K562 (cell line): ENCODE measurements around the gene ESR2. TPM values are rescaled to one million over a fixed set of nuclear protein-coding genes. Genes with fewer than 3 reads are reported as not detected.

Experiments used
- AFF4 ChIP-seq: sonication (generic); formaldehyde crosslinking; IDR thresholded peaks from 2 replicates; pipeline ENCODE4 v1.8.0; 2023; ENCODE audit warnings: mild to moderate bottlenecking, missing genetic modification reagents
- DACH1 ChIP-seq: fragments of 450-650 bp; IDR thresholded peaks from 2 replicates; pipeline ENCODE4 v1.6.1; 2018; ENCODE audit not compliant: partially characterized antibody
- HLTF ChIP-seq: fragments of 450-650 bp; IDR thresholded peaks from 2 replicates; pipeline ENCODE4 v1.6.1; 2016
- PTRF ChIP-seq: fragments of 450-650 bp; IDR thresholded peaks from 2 replicates; pipeline ENCODE4 v1.6.1; 2016; ENCODE audit warnings: mild to moderate bottlenecking, missing genetic modification characterization, missing compliant biosample characterization
- SRSF3 ChIP-seq: fragments of 200-400 bp; formaldehyde crosslinking; IDR thresholded peaks from 2 replicates; pipeline ENCODE4 v1.6.1; 2016; ENCODE audit warnings: mild to moderate bottlenecking, low read length, moderate library complexity; ENCODE audit not compliant: insufficient read depth
- ZHX1 ChIP-seq: fragments of 150-350 bp; conservative IDR thresholded peaks from 2 replicates; pipeline ENCODE4 v1.6.1; 2014; ENCODE audit warnings: low read length
- polyA plus RNA-seq, 8 experiments: library from polyadenylated mRNA; depleted of rRNA in 4 of 8; stranded (reverse) in 5 of 8; unstranded in 3 of 8; fragments of >200 nt; fragmentation: Nextera tagmentation in 2 of 8; fragmentation: Illumina TruSeq in 1 of 8; extraction: Ambion mirVana in 2 of 8; extraction: Trizol in 1 of 8; gene quantifications; 2 replicates each; pipeline versions ENCODE4 v1.2.1 to v1.2.3, GENCODE V29; 2011 to 2014; ENCODE audit warnings: inconsistent platforms in 1 of 8, missing spikeins in 1 of 8
- total RNA-seq, 7 experiments: library from RNA; depleted of rRNA in 6 of 7; stranded (reverse); fragments of >200 nt in 6 of 7; fragmentation: Illumina TruSeq in 2 of 7; extraction: Trizol in 2 of 7; gene quantifications; 2 replicates each; pipeline versions ENCODE4 v1.2.1 to v1.2.3, GENCODE V29; 2011 to 2021; ENCODE audit warnings: low replicate concordance in 1 of 7
- TF ChIP-seq, protein P1 (sequence below): fragments of 200-800 bp; sonication (Bioruptor generic); IDR thresholded peaks from 2 replicates; pipeline ENCODE4 v1.6.1; 2016; ENCODE audit warnings: missing genetic modification characterization, missing compliant biosample characterization
- TF ChIP-seq, protein P2 (sequence below): IDR thresholded peaks from 2 replicates; pipeline ENCODE4 v1.6.1; 2016; ENCODE audit warnings: missing genetic modification characterization, missing compliant biosample characterization
- TF ChIP-seq, protein P3 (sequence below): fragments of 250-450 bp; sonication (Bioruptor Pico); IDR thresholded peaks from 2 replicates; pipeline ENCODE4 v1.8.0; 2021; ENCODE audit warnings: borderline replicate concordance, mild to moderate bottlenecking, moderate library complexity; ENCODE audit not compliant: poor library complexity, severe bottlenecking

ESR2 gene
- total and polyA plus RNA-seq, 9 of the 15 experiments (the other 6 are each of a cell fraction or from before 2014, with no cell fraction given) = 0.07 to 3.8 (median 2.0) TPM

DNA sequence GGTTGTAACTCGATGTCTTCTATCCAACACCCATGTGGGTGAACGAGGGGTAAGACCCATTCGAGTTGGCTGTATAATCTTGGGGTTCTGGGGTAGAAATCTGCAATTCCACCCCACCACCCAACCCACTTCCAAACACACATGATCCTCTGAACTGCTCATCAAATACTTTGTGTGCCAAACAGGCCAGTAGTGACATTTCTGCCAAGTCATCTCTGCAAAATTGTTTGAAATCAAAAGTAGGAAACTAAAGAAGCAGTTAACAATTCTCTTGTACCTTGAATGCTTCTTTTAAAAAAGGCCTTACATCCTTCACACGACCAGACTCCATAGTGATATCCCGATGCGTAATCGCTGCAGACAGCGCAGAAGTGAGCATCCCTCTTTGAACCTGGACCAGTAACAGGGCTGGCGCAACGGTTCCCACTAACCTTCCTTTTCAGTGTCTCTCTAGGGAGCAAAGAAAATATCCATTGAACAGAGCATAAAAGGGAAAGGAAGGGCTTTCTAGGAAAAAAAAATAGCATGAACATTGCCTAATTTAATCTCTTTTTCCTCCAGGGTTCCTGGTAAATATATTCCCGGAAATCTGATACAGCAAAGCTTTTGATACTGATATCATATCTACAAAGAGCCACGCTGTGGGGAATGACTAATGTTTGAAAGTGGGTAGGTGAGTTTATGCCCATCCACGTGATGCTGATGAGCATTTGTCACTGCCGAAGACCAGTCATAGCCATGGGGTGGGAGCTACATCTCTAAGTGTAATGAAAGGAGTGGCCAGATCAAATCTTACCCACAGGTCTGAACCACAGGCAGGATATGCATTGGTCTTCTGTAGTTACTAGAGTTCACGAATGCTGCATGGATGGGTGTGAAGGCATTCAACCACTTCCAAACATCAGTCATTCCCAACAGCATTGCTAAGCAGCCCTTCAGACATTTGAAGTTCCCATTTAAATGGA, 14.2 kb downstream of the ESR2 start (continued):
- TF ChIP-seq, protein P1, sequence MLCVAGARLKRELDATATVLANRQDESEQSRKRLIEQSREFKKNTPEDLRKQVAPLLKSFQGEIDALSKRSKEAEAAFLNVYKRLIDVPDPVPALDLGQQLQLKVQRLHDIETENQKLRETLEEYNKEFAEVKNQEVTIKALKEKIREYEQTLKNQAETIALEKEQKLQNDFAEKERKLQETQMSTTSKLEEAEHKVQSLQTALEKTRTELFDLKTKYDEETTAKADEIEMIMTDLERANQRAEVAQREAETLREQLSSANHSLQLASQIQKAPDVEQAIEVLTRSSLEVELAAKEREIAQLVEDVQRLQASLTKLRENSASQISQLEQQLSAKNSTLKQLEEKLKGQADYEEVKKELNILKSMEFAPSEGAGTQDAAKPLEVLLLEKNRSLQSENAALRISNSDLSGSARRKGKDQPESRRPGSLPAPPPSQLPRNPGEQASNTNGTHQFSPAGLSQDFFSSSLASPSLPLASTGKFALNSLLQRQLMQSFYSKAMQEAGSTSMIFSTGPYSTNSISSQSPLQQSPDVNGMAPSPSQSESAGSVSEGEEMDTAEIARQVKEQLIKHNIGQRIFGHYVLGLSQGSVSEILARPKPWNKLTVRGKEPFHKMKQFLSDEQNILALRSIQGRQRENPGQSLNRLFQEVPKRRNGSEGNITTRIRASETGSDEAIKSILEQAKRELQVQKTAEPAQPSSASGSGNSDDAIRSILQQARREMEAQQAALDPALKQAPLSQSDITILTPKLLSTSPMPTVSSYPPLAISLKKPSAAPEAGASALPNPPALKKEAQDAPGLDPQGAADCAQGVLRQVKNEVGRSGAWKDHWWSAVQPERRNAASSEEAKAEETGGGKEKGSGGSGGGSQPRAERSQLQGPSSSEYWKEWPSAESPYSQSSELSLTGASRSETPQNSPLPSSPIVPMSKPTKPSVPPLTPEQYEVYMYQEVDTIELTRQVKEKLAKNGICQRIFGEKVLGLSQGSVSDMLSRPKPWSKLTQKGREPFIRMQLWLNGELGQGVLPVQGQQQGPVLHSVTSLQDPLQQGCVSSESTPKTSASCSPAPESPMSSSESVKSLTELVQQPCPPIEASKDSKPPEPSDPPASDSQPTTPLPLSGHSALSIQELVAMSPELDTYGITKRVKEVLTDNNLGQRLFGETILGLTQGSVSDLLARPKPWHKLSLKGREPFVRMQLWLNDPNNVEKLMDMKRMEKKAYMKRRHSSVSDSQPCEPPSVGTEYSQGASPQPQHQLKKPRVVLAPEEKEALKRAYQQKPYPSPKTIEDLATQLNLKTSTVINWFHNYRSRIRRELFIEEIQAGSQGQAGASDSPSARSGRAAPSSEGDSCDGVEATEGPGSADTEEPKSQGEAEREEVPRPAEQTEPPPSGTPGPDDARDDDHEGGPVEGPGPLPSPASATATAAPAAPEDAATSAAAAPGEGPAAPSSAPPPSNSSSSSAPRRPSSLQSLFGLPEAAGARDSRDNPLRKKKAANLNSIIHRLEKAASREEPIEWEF (CRISPR knock-in tag) = no peak
- TF ChIP-seq DACH1 (no peak), ZHX1 (no peak), HLTF (no peak), PTRF (tag) (no peak), AFF4 (CRISPR knock-in tag) (no peak), SRSF3 (no peak)
- TF ChIP-seq, protein P2, sequence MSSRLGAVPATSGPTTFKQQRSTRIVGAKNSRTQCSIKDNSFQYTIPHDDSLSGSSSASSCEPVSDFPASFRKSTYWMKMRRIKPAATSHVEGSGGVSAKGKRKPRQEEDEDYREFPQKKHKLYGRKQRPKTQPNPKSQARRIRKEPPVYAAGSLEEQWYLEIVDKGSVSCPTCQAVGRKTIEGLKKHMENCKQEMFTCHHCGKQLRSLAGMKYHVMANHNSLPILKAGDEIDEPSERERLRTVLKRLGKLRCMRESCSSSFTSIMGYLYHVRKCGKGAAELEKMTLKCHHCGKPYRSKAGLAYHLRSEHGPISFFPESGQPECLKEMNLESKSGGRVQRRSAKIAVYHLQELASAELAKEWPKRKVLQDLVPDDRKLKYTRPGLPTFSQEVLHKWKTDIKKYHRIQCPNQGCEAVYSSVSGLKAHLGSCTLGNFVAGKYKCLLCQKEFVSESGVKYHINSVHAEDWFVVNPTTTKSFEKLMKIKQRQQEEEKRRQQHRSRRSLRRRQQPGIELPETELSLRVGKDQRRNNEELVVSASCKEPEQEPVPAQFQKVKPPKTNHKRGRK (tag) = no peak
- TF ChIP-seq, protein P3, sequence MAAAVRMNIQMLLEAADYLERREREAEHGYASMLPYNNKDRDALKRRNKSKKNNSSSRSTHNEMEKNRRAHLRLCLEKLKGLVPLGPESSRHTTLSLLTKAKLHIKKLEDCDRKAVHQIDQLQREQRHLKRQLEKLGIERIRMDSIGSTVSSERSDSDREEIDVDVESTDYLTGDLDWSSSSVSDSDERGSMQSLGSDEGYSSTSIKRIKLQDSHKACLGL (CRISPR knock-in tag) = no peak
